Mesothelial cell of epicardium (in vitro differentiated cells): Measurements from ENCODE around the gene CMPK2. TPM values are rescaled to one million over a fixed set of nuclear protein-coding genes. Genes with fewer than 3 reads are reported as not detected.
"Not testable (repeated sequence)": the region's sequence is repeated elsewhere in the genome, so short reads cannot be mapped to it uniquely, and the experiment has no call there.

Source experiments
- DNase-seq, 2 experiments: peaks; one replicate each; pipeline ENCODE4 v3.0.0; 2021; ENCODE audit warnings: low spot score in 2 of 2; ENCODE audit not compliant: unreplicated experiment in 2 of 2
- H3K27ac Mint-ChIP-seq: 2 replicates; pipeline ENCODE4 v1.8.0; 2021; ENCODE audit warnings: mixed read lengths
- H3K27me3 Mint-ChIP-seq: 2 replicates; pipeline ENCODE4 v1.8.0; 2021; ENCODE audit warnings: low read depth, mixed read lengths
- H3K36me3 Mint-ChIP-seq: 2 replicates; pipeline ENCODE4 v1.8.0; 2021; ENCODE audit warnings: mixed read lengths
- H3K4me1 Mint-ChIP-seq: 2 replicates; pipeline ENCODE4 v1.8.0; 2021; ENCODE audit warnings: mixed read lengths
- H3K4me3 Mint-ChIP-seq: 2 replicates; pipeline ENCODE4 v1.8.0; 2021; ENCODE audit warnings: mild to moderate bottlenecking, moderate library complexity, mixed read lengths
- H3K9me3 Mint-ChIP-seq: 2 replicates; pipeline ENCODE4 v1.8.0; 2021; ENCODE audit warnings: mixed read lengths
- CTCF ChIP-seq: fragments of 200-600 bp; sonication (generic); IDR thresholded peaks from one replicate; pipeline ENCODE4 v1.5.0; 2021; ENCODE audit warnings: antibody characterized with exemption; ENCODE audit not compliant: unreplicated experiment
- total RNA-seq: library from RNA; stranded (reverse); gene quantifications from 3 replicates; pipeline ENCODE4 v1.2.1, GENCODE V29; 2021

CMPK2 gene
- total RNA-seq, 1 donor from 2014 or later, result 4.5 TPM

GRCh38 chr2:6909431-6910385, 44.0 kb upstream of the CMPK2 start:
- DNase-seq, result no peak
- H3K27ac Mint-ChIP-seq, result no peak overlapping the region

GRCh38 chr2:6908291-6908690, 42.6 kb upstream of the CMPK2 start:
- Mint-ChIP-seq H3K27ac (no peak overlapping the region), H3K4me1 (no peaks in the 10 kb centered on the region), H3K27me3 (peaks cover 5% of the 10 kb centered on the region), H3K4me3 (no peak overlapping the region), H3K36me3 (peaks cover 7% of the 10 kb centered on the region), H3K9me3 (peaks cover 4% of the 10 kb centered on the region)
- DNase-seq, result no peak
- TF ChIP-seq CTCF, result no peak

More at GRCh38 chr2:6909431-6910385, 44.0 kb upstream of the CMPK2 start:
- H3K9me3 Mint-ChIP-seq, result no peaks in the 10 kb centered on the region
- peaks cover 11% of the 10 kb centered on the region for H3K36me3 Mint-ChIP-seq
- no peaks in the 10 kb centered on the region for H3K4me1 Mint-ChIP-seq
- no peak overlapping the region for H3K4me3 Mint-ChIP-seq
- TF ChIP-seq CTCF, result no peak
- peaks cover 4% of the 10 kb centered on the region for H3K27me3 Mint-ChIP-seq

- no peak overlapping the region for H3K4me3 Mint-ChIP-seq
- H3K27me3 Mint-ChIP-seq, result peaks cover 13% of the 10 kb centered on the region
- H3K36me3 Mint-ChIP-seq, result peaks cover 1% of the 10 kb centered on the region
- DNase-seq, result no peak
- H3K4me1 Mint-ChIP-seq, result no peaks in the 10 kb centered on the region
- TF ChIP-seq CTCF, result no peak
- peaks cover 24% of the 10 kb centered on the region for H3K9me3 Mint-ChIP-seq
- no peak overlapping the region for H3K27ac Mint-ChIP-seq
These were observed 40.5 kb upstream of the CMPK2 start for GRCh38 chr2:6906165-6906741.

GRCh38 chr2:6905668-6906067, 40.0 kb upstream of the CMPK2 start:
- Mint-ChIP-seq H3K27me3 (peaks cover 13% of the 10 kb centered on the region), H3K9me3 (peaks cover 24% of the 10 kb centered on the region), H3K4me3 (no peak overlapping the region), H3K36me3 (peaks cover 1% of the 10 kb centered on the region), H3K27ac (no peak overlapping the region), H3K4me1 (no peaks in the 10 kb centered on the region)
- no peak for TF ChIP-seq CTCF
- no peak for DNase-seq

GRCh38 chr2:6902581-6902980, 36.9 kb upstream of the CMPK2 start:
- Mint-ChIP-seq H3K27me3 (peaks cover 15% of the 10 kb centered on the region), H3K9me3 (peaks cover 27% of the 10 kb centered on the region)
- not testable (repeated sequence) for DNase-seq, H3K27ac Mint-ChIP-seq, H3K36me3 Mint-ChIP-seq, H3K4me1 Mint-ChIP-seq, H3K4me3 Mint-ChIP-seq
